Anterior cingulate cortex (tissue), 58 donors: ENCODE measurements around the gene AMY2B.
"Not testable (repeated sequence)": the region's sequence is repeated elsewhere in the genome, so short reads cannot be mapped to it uniquely, and the experiment has no call there.

Source experiments
- DNase-seq, 58 donors: peaks; one replicate each; lab custom pipeline; 2025; lab: John Stamatoyannopoulos, UW

The AMY2B gene

DNA sequence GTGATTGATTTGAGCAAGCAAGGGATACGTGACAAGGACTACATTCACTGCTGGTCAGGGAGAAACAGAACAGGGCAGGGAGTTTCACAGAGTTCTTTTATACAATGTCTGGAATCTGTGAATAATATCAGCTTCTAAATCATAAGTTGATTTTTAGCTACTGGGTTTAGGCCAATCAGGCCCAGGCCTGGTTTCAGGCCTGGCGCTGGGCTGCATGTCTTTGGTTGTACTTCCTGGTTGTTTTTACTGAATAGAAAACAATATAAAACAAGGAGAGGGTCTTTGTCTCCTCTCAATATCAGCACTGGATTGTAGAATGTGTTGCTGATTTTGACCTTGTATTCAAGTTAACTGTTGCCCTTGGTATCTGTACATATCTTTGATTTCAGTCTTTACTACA lies 45.0 kb downstream of the AMY2B start:
- DNase-seq, result no peak

DNA sequence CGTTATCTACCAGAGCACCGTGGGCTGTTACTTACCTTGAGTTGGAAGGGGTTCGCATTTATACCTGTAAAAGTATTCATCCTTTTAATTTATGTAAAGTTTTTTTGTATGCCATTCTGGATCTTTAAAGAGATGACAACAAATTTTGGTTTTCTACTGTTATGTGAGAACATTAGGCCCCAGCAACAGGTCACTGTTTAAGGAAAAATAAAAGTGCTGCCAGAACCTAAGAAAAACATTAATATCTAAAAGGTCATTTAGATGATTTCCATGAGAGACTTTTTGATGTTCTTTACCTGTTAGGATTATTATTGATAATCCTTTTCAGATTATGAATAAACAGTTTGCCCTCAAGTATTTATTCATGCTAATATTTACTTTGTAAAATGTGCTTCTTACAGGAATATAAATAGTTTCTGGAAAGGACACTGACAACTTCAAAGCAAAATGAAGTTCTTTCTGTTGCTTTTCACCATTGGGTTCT lies 45.6 kb downstream of the AMY2B start, which contains the start of gene AMY2A:
Gene AMY2A (plus strand): TSS at position 434 of the 484 bp plus-strand sequence. CDS start 14 bp downstream, at position 448.
- DNase-seq, result not testable (repeated sequence)

DNA sequence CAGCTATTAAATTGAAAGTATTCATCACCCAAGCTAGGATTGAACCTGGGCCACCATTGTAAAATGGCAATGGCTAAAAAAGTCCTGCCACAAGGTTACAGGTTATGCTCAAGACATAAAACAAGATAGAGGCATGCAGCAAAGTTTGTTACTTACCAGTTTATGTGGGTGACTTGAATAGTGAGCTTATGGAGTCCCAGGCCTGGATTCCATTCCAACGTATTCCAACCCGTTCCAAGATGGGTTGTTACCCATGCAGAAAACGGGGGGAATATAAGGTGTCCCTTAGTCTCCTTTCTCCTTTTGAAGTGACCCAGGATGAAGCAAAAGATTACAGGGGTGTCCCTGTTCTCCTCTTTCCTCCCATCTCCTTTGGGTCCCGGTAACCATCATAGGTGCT lies 56.0 kb downstream of the AMY2B start:
- DNase-seq, result not testable (repeated sequence)
